RKO (cell line): ENCODE data around the gene ZNF768.
A peak's percentile ranks its signal among the peaks of the same experiment; 100 is the strongest.

Experiments used
- DNase-seq: peaks from one replicate; pipeline ENCODE4 v3.0.0-alpha.2; 2016; ENCODE audit warnings: low spot score

The ZNF768 gene

DNA sequence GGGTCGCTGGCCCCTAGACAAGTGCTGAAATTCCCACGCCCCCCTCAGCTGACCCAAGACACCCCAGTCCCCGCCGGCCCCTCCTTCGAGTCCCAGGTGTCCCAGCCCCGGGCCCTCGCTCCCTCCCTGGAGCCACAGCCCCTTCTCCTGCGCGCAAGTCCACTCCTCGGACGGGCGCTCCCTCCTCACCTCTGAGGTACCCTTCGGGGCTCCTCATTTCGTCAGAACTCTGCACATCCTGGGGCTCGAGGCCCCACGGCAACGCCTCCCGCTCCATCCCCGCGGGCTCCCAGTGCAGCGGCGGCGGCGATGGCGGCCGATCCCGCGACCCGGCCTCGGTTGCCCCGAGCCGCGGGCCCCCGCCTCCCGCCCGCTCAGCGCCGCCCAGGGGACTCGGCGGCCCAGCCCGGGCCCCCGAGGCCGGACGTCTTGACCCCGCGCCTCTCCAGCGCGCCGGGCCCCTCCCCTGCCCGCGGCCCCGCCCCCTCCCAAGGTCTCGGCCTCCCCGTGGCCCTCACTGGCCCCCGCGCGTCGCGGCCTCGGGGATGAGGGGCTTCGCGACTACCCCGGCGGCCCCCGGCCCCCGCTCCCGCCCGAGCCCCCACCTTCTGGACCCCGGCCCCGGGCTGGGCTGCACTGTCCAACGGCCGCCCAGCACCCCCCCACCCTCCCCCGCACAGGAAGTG is at the start of gene ZNF768:
Gene ZNF768 (minus strand): TSS at position 430 of the 686 bp plus-strand sequence. CDS start 153 bp downstream, at position 277.
- DNase-seq = peak; percentile 51

DNA sequence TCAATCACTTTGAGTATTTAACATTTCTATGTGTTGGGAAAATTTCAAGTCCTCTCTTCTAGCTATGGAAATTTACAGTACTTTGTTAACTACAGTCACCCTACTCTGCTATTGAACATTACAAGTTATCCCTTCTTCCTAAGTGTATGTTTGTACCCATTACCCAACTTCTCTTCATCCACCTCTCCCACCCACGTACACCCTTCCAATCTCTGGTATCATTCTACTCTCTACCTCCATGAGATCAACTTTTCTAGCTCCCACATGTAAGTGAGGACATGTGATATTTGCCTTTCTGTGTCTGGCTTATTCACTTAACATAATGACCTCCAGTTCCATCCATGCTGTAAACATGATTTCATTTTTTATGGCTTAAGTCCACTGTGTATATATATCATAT is 48.3 kb upstream of the ZNF768 start:
- DNase-seq = no peak

DNA sequence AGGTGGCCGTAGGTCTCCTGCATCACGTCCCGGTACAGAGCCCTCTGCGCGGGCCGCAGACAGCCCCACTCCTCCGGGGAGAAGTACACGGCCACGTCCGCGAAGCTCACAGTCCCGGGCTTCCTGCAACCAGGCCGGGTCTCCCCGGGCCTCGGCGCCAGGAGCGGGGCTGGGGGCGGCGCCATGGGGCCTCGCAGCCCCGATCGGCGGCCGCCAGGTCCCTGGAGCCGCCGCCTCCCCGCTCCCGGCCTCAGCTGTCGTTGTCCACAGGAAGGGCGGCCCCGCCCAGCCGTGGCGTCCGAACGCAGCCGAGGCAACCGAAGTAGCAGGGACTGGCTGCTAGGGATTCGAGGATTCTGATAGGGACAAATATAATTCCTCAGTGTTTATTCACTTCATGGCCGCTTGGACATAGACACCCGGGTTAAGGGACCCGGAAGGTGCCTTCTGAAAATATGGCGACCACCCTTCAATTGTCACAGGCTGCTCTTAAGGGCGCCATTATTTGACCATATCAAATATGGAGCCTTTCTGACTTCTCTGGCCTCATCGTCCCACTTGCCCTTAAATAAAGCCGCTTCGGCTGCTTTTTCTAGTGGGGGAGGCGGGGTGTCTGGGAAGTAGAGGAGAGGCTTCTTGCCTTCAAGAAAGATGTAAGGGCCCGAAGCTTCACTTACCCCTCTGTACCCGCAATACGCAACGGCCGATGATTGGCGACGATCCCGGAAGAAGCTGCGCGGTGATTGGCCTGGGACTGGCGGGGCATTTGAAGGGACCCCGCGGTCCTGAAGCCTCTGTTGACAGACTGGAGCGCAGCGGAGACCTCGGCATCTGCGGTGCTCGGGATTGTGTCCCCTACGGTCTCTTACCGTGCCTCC is 45.3 kb upstream of the ZNF768 start, which contains the start of gene ZNF688:
Gene ZNF688 (minus strand): TSS at position 270 of the 878 bp plus-strand sequence. CDS start 85 bp downstream, at position 185.
- peak; percentile 97 for DNase-seq

DNA sequence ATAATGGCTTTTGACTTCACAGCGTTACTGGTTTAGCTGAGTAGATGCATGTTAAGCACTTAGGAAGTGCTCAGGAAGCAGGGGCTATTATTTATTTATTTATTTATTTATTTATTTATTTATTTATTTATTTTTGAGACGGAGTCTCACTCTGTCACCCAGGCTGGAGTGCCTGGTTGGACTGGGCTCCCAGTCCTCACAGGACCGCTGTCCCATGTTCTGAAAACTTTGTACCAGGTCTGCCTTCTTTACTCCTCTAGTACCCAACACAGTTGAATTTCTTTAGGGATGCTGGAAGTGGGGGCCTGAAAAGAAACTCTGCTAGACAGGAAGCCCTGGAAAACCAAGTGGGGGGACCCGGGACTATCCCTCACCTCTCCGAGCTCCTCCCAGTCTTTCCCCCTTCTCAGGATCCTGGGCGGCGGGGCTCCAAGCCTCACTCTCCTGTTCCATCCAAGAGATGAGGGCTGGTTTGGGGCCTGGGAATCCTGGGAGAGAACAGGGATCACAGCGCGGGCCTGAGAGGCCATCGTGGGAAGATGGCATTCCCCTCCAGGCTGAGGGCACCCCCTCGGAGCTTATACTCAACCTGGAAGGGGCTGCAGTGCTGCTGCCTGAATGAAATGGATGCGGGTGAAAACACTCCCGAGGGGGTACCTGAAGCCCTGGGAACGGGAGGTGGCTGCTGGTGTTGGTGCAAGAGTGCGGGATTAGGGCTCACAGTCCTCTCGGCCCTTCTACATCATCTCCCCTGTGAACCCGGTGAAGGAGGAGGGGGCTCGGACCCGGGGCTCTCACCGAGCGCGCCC is 44.5 kb upstream of the ZNF768 start:
- no peak for DNase-seq

DNA sequence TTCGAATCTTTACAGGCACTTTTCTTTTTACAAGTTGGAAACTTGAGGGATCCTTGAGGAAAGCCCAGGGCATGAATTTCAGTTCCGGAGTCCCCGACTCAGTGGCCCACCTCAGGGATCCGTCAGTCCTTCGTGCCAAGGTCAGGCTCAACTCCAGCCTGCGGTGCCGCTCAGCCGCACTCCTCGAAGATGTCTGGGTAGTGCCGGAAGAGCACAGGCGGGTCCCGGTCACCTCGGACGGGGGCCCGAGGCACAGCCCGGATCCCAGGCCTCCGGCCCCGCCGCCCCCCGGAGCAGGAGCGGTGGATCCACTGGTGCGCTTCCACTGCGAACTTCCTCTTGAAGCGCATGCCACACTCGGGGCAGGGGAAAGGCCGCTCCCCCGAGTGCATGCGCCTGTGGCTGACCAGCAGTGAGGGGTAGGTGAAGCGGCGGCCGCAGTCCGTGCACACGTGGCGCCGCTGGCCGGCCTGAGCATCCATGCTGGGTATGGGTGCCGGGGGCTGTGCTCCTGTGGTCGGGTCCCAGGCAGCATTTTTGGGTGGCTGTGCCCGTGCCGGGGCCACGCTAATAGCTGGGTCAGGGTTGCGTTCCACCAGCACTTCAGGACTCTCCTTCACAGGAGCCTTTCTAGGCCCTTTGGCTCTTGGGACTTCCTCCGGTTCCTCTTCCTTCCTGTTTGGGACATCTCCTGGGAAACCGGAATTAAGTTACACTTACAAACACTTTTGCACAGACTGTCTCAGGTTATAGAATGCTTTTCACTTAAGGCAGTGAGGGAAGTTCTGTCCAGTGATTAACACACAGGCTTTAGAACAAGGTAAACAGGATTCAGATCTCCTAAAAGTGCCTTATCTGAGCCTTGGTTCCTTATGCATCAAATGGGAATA is 43.6 kb upstream of the ZNF768 start:
- no peak for DNase-seq

DNA sequence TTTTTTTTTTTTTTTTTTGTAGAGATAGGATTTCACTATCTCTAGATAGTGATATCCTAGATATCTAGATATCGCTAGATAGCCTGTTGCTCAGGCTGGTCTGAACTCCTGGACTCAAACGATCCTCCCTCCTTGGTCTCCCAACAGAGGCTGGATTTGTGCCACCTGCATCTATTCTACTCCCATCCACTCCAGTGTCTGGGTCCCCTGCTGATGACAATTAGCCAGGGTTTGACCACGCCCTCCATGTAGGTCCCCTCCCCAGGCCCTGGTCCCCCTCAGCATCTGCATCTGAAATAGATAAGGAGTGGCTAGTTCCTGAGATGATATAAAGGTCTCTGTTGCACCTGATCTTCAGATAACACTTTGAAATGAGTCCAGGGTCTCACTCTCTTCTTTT is 42.9 kb upstream of the ZNF768 start:
- no peak for DNase-seq

DNA sequence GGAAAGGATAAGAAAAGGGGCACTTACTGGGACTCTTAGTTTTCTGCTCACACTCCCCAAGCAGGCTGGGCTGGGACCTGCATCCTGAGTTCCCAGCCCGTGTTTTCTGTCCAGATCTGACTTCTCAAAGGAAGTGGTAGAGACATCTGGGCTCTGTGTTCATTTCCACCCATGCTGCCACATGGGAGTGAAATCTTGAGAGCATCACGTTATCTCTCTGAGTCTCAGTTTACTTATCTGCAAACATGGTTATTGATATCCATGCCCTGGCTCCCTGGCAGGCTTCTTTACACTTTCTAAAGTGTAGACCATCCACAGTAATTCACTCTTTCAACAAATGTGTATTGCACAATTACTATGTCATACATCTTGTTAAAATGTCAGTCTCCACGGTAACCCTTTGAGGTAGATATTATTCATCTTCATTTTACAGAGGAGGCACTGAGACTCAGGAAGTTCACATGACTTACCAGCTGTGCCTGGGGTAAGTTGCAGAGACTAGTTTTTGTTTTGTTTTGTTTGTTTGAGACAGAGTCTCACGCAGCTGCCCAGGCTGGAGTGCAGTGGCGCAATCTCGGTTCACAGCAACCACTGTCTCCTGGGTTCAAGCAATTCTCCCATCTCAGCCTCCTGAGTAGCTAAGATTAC is 41.7 kb upstream of the ZNF768 start:
- peak; percentile 64 for DNase-seq

DNA sequence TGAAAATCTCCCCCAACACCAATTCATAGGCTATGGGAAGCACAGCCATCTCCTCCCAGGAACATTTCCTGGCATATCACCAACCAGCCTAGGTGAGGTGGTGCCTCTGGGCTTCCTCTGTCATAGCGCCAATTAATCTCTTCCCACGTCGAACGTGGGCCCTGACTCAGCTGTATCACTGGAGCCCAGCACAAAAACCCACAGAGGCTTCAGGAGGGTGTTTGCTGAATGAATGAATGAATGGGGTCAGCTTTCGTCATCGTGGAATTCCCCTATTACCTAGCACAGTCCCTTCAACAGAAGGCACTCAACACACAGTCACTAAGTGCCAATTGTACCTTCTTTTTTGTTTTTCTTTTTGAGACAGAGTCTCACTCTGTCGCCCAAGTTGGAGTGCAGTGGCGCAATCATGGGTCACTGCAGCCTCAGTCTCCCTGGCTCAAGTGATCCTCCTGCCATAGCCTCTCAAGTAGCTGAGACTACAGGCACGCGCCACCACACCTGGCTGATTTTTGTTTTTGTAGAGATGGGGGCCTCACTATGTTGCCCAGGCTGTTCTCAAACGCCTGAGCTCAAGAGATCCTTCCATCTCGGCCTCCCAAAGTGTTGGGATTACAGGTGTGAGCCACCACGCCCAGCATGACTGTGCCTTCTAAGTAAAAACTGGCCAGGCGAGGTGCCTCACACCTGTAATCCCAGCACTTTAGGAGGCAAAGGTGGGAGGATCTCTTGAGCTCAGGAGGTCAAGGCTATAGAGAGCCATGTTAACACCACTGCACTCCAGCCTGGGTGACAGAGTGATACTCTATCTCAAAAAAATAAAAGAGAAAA is 41.0 kb upstream of the ZNF768 start:
- DNase-seq = no peak

DNA sequence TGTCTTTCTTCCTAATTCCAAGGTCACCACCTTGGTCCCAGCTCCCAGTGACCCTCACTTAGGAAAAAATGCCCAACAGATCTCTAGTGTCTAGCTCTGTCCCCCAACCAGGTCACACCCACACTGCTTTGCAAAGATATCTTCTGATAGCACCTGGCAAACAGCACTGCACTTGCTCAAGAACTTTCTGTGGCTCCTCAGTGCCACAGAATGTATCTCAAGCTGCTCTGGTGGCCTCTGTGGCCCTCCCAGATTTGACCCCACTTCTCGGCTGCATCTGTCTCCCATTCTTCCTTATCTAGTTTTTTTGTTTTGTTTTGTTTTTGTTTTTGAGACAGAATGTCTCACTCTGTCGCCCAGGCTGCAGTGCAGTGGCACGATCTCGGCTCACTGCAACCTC is 40.2 kb upstream of the ZNF768 start:
- DNase-seq = no peak

DNA sequence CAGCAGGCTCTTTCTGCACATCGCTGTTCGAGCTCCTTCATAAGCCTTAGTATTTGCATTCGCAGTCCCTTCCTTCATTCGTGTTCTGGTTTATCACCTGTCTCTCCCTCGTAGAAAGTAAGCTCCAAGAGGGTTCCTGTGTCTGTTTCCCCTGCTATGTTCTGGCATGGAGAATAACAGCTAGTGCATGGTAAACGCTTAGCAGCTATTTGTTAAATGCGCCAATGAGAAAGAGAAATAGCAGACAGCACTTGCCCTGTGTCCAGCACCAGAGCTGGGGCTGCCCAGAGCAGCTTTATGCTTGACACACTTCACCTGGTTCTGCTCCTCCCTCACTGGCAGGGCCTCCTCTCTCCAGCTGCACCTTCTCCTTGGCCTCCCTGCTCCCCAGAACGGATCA is 39.6 kb upstream of the ZNF768 start:
- no peak for DNase-seq

DNA sequence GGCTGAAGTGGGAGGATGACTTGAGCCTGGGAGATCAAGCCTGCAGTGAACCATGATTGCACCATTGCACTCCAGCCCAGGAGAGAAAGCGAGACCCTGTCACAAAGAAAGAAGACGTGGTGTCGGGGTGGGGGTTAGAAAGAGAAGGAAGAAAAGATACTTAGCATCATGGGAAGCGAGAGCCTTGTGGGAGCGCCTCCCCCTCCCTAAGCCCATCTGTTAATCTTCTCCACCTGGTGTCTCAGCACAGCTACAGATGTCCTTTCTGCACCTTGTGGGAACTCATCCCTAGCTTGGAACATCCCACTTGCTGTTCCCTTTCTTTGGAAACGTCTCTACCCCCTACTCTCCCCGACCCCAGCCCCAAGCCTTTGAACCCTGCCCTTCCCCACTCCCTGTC is 39.2 kb upstream of the ZNF768 start:
- DNase-seq = no peak

DNA sequence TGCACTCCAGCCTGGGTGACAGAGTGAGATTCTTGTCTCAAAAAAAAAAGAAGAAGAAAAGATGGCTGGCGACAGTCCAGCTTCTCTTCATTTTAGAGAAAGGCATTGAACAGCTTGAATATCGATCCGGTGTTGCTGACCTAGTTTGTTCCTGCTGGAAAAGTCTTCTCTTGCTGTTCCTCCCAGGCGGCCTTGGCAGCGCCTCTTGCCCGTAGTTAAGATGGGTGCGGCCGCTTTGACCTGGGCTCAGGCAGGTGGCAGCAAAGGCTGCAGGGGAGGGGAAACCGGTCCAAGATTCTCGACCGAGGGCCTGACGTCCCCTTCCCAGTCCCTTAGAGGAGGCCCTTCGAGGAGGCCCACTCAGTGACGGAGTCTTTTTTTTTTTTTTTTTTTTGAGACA is 35.7 kb upstream of the ZNF768 start:
- no peak for DNase-seq

DNA sequence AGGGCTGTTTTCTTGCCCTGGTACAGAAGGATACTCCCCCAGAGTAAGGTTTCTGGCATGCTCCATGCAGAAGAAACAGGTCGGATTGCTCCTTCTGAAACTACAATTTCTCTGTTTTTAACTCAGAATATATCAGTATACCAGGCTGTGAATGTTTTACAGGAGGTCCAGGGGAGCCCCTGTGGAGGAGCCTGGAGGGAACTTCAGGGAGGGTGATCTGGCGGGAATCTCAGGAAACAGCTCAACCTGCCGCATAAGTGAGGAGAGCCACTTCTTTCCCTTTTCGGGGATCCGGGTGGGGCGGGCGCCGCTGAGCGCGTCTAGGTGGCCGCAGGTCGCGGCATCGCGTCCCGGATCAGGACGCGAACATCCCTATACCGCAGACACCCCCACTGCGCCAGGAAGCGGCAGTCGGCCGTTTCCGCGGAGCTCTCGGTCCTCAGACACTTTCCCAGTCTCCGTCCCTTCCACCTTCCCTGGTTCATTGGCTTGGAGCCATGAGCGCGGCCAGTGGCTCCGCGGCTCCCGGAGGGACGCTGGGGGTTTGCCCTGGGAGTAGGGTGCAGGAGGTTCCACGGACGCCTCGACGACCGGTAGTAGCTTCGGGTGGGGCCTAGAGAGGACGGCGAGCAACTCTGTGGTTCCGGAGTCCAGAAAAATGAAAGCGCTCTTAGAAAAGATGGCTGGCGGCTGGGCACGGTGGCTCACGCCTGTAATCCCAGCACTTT is 34.9 kb upstream of the ZNF768 start:
- DNase-seq = no peak

DNA sequence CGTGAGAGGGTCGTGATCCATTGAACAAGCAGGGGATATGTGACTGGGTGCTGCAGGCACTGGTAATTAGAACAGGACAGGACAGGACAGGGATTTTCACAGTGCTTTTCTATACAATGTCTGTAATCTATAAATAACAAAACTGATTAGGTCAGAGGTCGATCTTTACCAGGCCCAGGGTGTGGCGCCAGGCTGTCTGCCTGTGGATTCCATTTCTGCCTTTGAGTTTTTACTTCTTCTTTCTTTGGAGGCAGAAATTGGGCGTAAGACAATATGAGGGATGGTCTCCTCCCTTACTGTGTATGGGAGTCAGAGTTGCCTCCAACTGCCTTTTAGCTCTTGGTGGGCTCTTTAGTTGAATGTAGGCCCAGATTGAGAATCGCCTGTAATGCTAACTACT is 33.3 kb upstream of the ZNF768 start:
- DNase-seq = no peak

DNA sequence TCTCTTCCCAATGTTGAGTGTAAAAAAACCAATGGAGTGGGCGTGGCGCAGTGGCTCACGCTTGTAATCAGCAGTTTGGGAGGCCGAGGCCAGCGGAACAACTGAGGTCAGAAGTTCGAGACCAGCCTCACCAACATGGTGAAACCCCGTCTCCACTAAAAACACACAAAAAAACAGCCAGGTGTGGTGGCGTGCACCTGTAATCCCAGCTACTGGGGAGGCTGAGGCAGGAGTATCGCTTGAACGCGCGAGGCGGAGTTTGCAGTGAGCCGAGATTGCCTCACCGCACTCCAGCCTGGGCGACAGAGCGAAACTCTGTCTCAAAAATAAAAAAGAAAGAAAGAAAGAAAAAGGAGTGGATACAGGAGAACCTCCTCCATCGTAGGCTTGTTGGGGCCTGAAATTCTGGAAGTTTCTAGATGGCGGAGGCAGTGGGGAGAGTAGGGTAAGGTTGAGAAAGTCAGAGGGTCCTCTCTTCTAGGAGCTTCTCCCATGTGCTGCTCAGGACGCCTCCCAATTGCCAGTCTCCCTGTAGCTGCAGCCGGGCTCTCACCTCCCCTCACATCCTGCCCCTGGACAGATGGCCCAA is 32.5 kb upstream of the ZNF768 start:
- no peak for DNase-seq

DNA sequence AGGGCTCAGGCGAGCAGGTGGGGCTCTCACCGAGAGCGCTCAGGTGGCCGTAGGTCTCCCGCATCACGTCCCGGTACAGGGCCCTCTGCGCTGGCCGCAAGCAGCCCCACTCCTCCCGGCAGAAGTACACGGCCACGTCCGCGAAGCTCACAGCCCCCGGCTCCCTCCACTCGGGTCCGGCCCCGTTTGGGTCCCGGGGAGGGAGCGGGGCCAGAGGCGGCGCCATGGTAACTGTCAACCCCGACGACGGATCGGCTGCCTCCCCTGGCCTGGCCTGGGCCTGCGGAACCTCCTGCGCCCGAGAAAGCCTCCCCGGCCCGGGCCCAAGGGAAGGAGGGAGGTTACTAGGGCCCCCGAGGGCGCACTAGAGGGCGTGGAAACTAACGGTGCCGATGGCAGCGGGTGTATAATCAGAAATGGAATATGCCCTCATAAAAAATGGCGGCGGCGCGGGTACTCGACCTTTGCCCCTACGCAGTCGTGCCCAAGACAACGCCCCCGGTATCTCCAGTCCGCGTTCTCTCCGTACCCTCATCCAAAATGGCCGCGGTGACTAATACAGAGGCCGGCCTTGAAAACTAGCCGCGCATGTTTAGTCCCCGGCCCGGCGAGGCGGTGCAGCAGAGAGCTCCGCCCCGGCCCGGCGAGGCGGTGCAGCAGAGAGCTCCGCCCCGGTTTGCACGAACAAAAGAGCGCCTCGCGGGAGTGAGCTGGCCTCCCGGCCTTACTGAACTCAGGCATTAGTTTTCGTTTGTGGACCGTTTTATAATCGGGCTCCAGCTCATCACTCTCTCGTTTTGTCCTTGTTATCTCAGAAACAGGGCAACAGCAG is 31.8 kb upstream of the ZNF768 start, which contains the start of gene ZNF764:
Gene ZNF764 (minus strand): TSS at position 418 of the 832 bp plus-strand sequence. CDS start 192 bp downstream, at position 226.
- DNase-seq = peak; percentile 98

DNA sequence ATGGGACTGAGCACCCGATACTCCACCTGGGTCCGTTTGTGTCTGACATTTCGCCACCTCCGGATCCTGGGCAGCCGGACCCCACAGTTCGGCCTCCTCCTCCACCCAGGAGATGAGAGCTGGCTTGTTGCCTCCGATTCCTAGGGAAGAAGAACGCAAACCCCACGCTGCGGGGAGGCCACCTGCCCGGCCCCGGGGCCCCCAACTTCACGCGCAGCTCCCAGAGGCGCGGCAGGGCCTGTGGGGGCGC is 31.3 kb upstream of the ZNF768 start:
- no peak for DNase-seq

DNA sequence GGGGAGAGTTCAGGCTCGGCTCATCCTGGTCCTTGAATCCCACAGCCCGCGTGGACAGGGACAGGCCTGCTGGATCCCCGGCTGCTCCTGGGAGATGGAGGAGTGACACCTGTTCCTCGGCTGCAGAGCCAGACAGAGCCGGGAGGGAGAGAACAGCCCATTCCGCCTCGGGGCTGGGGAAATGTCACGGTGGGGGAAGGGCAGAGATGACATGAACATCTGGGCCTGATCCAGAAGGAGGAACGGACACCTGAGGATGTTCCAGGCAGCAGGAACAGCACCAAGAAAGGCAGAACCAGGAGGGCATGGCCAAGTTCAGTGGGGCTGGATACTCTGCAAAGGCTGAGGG is 29.7 kb upstream of the ZNF768 start:
- no peak for DNase-seq
